ENCODE measurements around the gene UROS.

GRCh38 chr10:125756853-125757487, 66.1 kb downstream of the UROS start:
- TF ChIP-seq POLR2AphosphoS5 (IDR thresholded peaks at IDR 0.05): no peak
- TF ChIP-seq EP300 (conservative IDR thresholded peaks at IDR 0.05; ENCODE audit: poor library complexity, severe bottlenecking): no peak
- no peak for TF ChIP-seq CTCF (IDR thresholded peaks at IDR 0.05; ENCODE audit: poor library complexity, severe bottlenecking)
- no peak for TF ChIP-seq EZH2 (IDR thresholded peaks at IDR 0.05; ENCODE audit: borderline replicate concordance, insufficient read depth, low read length, poor library complexity, severe bottlenecking)
- no peak for TF ChIP-seq RAD21 (conservative IDR thresholded peaks at IDR 0.05)
- no peak for TF ChIP-seq SMC3 (conservative IDR thresholded peaks at IDR 0.05; ENCODE audit: poor library complexity)
- no peak for TF ChIP-seq MXI1 (conservative IDR thresholded peaks at IDR 0.05; ENCODE audit: poor library complexity, severe bottlenecking)

All from neural cell (in vitro differentiated cells).